ENCODE measurements around the gene TLDC2. TPM values are rescaled to one million over a fixed set of nuclear protein-coding genes. Genes with fewer than 3 reads are reported as not detected.
"Not testable (repeated sequence)": the region's sequence is repeated elsewhere in the genome, so short reads cannot be mapped to it uniquely, and the experiment has no call there.

The TLDC2 gene
- polyA plus RNA-seq, 1 donor from 2014 or later, result not detected

DNA sequence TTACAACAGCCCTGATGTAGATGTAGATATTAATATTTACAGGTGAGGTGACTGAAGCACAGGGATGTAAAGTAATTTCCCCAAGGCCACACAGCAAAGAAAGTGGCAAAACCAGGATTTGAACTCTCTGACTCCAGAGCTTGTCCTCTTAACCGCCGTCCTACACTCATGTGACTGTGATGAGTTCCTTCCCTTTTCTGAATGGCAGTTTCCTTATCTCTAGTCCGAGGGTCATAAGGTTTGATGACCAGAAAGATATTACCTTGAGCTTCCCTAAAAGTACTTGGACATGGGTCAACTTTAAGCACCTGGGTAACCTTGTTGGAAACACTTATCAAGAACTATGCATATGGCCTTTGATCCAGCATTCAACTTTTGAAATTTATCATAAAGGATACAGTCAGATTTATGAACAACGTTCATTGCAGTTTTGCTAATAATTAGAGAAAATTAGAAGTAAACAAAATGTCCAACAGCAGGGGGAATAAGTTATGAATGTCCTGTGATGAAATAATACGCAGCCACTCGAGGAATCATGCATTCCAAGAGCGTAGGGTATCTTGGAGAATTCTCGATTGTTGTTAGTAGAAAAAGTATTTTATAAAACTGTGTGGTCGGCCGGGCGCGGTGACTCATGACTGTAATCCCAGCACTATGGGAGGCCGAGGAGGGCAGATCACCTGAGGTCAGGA is 2.3 kb upstream of the TLDC2 start:
- Histone ChIP-seq H4K20me1 (ENCODE audit: insufficient read depth) (no peaks in the 10 kb centered on the region), H3F3A (ENCODE audit: insufficient read depth, low read length, poor library complexity, severe bottlenecking) (no peaks in the 10 kb centered on the region), H3K27me3 (ENCODE audit: insufficient read depth, low read depth, low read length) (no peaks in the 10 kb centered on the region), H3K4me3 (ENCODE audit: low read length) (no peak overlapping the region), H3K9ac (ENCODE audit: low read length) (no peak overlapping the region), H3K36me3 (ENCODE audit: insufficient read depth, low read length) (no peaks in the 10 kb centered on the region), H3K9me3 (ENCODE audit: low read length) (no peaks in the 10 kb centered on the region), H3K27ac (ENCODE audit: low read length) (no peak overlapping the region), H3K79me2 (replicated peaks; ENCODE audit: insufficient read depth, low read length) (no peaks in the 10 kb centered on the region), H3K9me2 (ENCODE audit: insufficient read depth, low read length) (no peaks in the 10 kb centered on the region), H3K4me2 (ENCODE audit: low read length) (no peak overlapping the region), H2AFZ (ENCODE audit: low read depth, low read length) (no peak overlapping the region)
- TF ChIP-seq SMC3 (conservative IDR thresholded peaks at IDR 0.05; ENCODE audit: poor library complexity) (no peak), MXI1 (conservative IDR thresholded peaks at IDR 0.05; ENCODE audit: poor library complexity, severe bottlenecking) (no peak), EZH2 (IDR thresholded peaks at IDR 0.05; ENCODE audit: borderline replicate concordance, insufficient read depth, low read length, poor library complexity, severe bottlenecking) (no peak), RAD21 (conservative IDR thresholded peaks at IDR 0.05) (no peak), TAF1 (IDR thresholded peaks at IDR 0.05; ENCODE audit: low read depth) (no peak)
- TF ChIP-seq, protein P1, sequence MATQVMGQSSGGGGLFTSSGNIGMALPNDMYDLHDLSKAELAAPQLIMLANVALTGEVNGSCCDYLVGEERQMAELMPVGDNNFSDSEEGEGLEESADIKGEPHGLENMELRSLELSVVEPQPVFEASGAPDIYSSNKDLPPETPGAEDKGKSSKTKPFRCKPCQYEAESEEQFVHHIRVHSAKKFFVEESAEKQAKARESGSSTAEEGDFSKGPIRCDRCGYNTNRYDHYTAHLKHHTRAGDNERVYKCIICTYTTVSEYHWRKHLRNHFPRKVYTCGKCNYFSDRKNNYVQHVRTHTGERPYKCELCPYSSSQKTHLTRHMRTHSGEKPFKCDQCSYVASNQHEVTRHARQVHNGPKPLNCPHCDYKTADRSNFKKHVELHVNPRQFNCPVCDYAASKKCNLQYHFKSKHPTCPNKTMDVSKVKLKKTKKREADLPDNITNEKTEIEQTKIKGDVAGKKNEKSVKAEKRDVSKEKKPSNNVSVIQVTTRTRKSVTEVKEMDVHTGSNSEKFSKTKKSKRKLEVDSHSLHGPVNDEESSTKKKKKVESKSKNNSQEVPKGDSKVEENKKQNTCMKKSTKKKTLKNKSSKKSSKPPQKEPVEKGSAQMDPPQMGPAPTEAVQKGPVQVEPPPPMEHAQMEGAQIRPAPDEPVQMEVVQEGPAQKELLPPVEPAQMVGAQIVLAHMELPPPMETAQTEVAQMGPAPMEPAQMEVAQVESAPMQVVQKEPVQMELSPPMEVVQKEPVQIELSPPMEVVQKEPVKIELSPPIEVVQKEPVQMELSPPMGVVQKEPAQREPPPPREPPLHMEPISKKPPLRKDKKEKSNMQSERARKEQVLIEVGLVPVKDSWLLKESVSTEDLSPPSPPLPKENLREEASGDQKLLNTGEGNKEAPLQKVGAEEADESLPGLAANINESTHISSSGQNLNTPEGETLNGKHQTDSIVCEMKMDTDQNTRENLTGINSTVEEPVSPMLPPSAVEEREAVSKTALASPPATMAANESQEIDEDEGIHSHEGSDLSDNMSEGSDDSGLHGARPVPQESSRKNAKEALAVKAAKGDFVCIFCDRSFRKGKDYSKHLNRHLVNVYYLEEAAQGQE (IDR thresholded peaks at IDR 0.05; ENCODE audit: borderline replicate concordance), result no peak

GRCh38 chr20:36875093-36875492 is 845 bp upstream of the TLDC2 start:
- H3K9me3 ChIP-seq (ENCODE audit: low read length); H3K9me2 ChIP-seq (ENCODE audit: insufficient read depth, low read length); H4K20me1 ChIP-seq (ENCODE audit: insufficient read depth); H3K27me3 ChIP-seq (ENCODE audit: insufficient read depth, low read depth, low read length); H3K79me2 ChIP-seq (replicated peaks; ENCODE audit: insufficient read depth, low read length); H3K4me3 ChIP-seq (ENCODE audit: low read length); H3F3A ChIP-seq (ENCODE audit: insufficient read depth, low read length, poor library complexity, severe bottlenecking); H3K4me2 ChIP-seq (ENCODE audit: low read length); H2AFZ ChIP-seq (ENCODE audit: low read depth, low read length); H3K9ac ChIP-seq (ENCODE audit: low read length); H3K36me3 ChIP-seq (ENCODE audit: insufficient read depth, low read length); H3K27ac ChIP-seq (ENCODE audit: low read length): not testable (repeated sequence)

GRCh38 chr20:36876473-36876833 is 515 bp downstream of the TLDC2 start:
- no peak overlapping the region for H3K4me3 ChIP-seq (ENCODE audit: low read length)
- no peaks in the 10 kb centered on the region for H3K9me3 ChIP-seq (ENCODE audit: low read length)
- TF ChIP-seq MXI1 (conservative IDR thresholded peaks at IDR 0.05; ENCODE audit: poor library complexity, severe bottlenecking), result no peak
- TF ChIP-seq RAD21 (conservative IDR thresholded peaks at IDR 0.05), result no peak
- TF ChIP-seq SMC3 (conservative IDR thresholded peaks at IDR 0.05; ENCODE audit: poor library complexity), result no peak
- TF ChIP-seq EZH2 (IDR thresholded peaks at IDR 0.05; ENCODE audit: borderline replicate concordance, insufficient read depth, low read length, poor library complexity, severe bottlenecking), result no peak
- no peak for TF ChIP-seq EP300 (conservative IDR thresholded peaks at IDR 0.05; ENCODE audit: poor library complexity, severe bottlenecking)
- no peak for TF ChIP-seq POLR2AphosphoS5 (IDR thresholded peaks at IDR 0.05)
- no peak for TF ChIP-seq CTCF (IDR thresholded peaks at IDR 0.05; ENCODE audit: poor library complexity, severe bottlenecking)
- TF ChIP-seq, protein P1 (IDR thresholded peaks at IDR 0.05; ENCODE audit: borderline replicate concordance), result no peak
- no peak for TF ChIP-seq TAF1 (IDR thresholded peaks at IDR 0.05; ENCODE audit: low read depth)
- H3F3A ChIP-seq (ENCODE audit: insufficient read depth, low read length, poor library complexity, severe bottlenecking), result no peaks in the 10 kb centered on the region
- H3K79me2 ChIP-seq (replicated peaks; ENCODE audit: insufficient read depth, low read length), result no peaks in the 10 kb centered on the region
- H3K9me2 ChIP-seq (ENCODE audit: insufficient read depth, low read length), result no peaks in the 10 kb centered on the region
- no peaks in the 10 kb centered on the region for H4K20me1 ChIP-seq (ENCODE audit: insufficient read depth)
- H3K4me2 ChIP-seq (ENCODE audit: low read length), result no peak overlapping the region
- H2AFZ ChIP-seq (ENCODE audit: low read depth, low read length), result no peak overlapping the region
- H3K27ac ChIP-seq (ENCODE audit: low read length), result no peak overlapping the region
- no peaks in the 10 kb centered on the region for H3K36me3 ChIP-seq (ENCODE audit: insufficient read depth, low read length)
- no peaks in the 10 kb centered on the region for H3K27me3 ChIP-seq (ENCODE audit: insufficient read depth, low read depth, low read length)
- no peak overlapping the region for H3K9ac ChIP-seq (ENCODE audit: low read length)

Measured in neural cell (in vitro differentiated cells).